BLaER1 treated with 17β-estradiol and CSF1 and Interleukin-3, amounts not matched to agents 10 nM and 100 nM (cell line): ENCODE results near the gene PLA2G5.
"Not testable (repeated sequence)": the region's sequence is repeated elsewhere in the genome, so short reads cannot be mapped to it uniquely, and the experiment has no call there.

Experiments
- H3K27ac ChIP-seq, 11 experiments: shearing (Covaris generic); formaldehyde crosslinking; 2 replicates each; pipeline ENCODE4 v1.8.1; 2022
- H3K27me3 ChIP-seq, 11 experiments: shearing (Covaris generic); formaldehyde crosslinking; 2 replicates each; pipeline ENCODE4 v1.8.1; 2022
- H3K36me3 ChIP-seq, 11 experiments: shearing (Covaris generic); formaldehyde crosslinking; 2 replicates each; pipeline ENCODE4 v1.8.1; 2022
- H3K4me1 ChIP-seq, 10 experiments: shearing (Covaris generic); formaldehyde crosslinking; 2 replicates each; pipeline ENCODE4 v1.8.1; 2022
- H3K4me2 ChIP-seq, 11 experiments: shearing (Covaris generic); formaldehyde crosslinking; 2 replicates each; pipeline ENCODE4 v1.8.1; 2022
- H3K4me3 ChIP-seq, 10 experiments: shearing (Covaris generic); formaldehyde crosslinking; 2 replicates each; pipeline ENCODE4 v1.8.1; 2022
- H3K9ac ChIP-seq, 11 experiments: shearing (Covaris generic); formaldehyde crosslinking; 2 replicates each; pipeline ENCODE4 v1.8.1; 2022
- H3K9me3 ChIP-seq, 11 experiments: shearing (Covaris generic); formaldehyde crosslinking; replicated peaks in 1 of 11; 2 replicates each; pipeline ENCODE4 v1.8.1; 2022
- H4K20me1 ChIP-seq, 11 experiments: shearing (Covaris generic); formaldehyde crosslinking; 2 replicates each; pipeline ENCODE4 v1.8.1; 2022
- Cebpa-rat ChIP-seq, 11 experiments: shearing (Covaris generic); IDR thresholded peaks; 2 replicates each; pipeline ENCODE4 v1.8.1; 2022

PLA2G5 gene

GRCh38 chr1:20058531-20058930 lies 11.5 kb upstream of the PLA2G5 start:
- TF ChIP-seq Cebpa-rat (IDR thresholded peaks at IDR 0.05): no peak
- Histone ChIP-seq H3K27ac (peak overlapping the region in 10 of 11 experiments; percentile 18 to 64 (median 50); a peak in 16 of 22 replicates), H3K27me3 (no peaks in the 10 kb centered on the region), H3K36me3 (no peaks in the 10 kb centered on the region), H3K4me2 (peak overlapping the region; percentile 71 to 87 (median 80)), H3K4me1 (peaks cover 35 to 76% (median 62%) of the 10 kb centered on the region in 10 experiments), H3K9ac (peak overlapping the region in 3 of 11 experiments; percentile 6 to 41 (median 10); a peak in 4 of 22 replicates), H3K9me3 (peaks cover under 1 to 22% (median 7%) of the 10 kb centered on the region in 11 experiments; a peak in 14 of 22 replicates), H3K4me3 (peak overlapping the region in 2 of 10 experiments; percentile 6 to 32; a peak in 1 of 20 replicates), H4K20me1 (no peaks in the 10 kb centered on the region)

- Histone ChIP-seq H3K9ac (no peak overlapping the region), H3K27me3 (no peaks in the 10 kb centered on the region), H3K4me1 (peaks cover 35 to 85% (median 62%) of the 10 kb centered on the region in 10 experiments), H3K4me2 (peak overlapping the region; percentile 71 to 87 (median 80)), H3K36me3 (no peaks in the 10 kb centered on the region), H3K9me3 (peaks cover 0 to 8% (median 0%) of the 10 kb centered on the region in 11 experiments; a peak in 2 of 22 replicates), H3K4me3 (no peak overlapping the region), H3K27ac (peak overlapping the region in 8 of 11 experiments; percentile 19 to 64 (median 48); a peak in 11 of 22 replicates), H4K20me1 (no peaks in the 10 kb centered on the region)
- no peak for TF ChIP-seq Cebpa-rat (IDR thresholded peaks at IDR 0.05)
These were observed 10.1 kb upstream of the PLA2G5 start for GRCh38 chr1:20059847-20060246.

GRCh38 chr1:20060791-20061190 lies 9.2 kb upstream of the PLA2G5 start:
- H3K36me3 ChIP-seq, H4K20me1 ChIP-seq, H3K9me3 ChIP-seq, H3K27me3 ChIP-seq, H3K4me3 ChIP-seq, H3K9ac ChIP-seq: not testable (repeated sequence)
- Histone ChIP-seq H3K4me1 (peaks cover 35 to 79% (median 59%) of the 10 kb centered on the region in 10 experiments), H3K27ac (peak overlapping the region in 5 of 11 experiments; percentile 27 to 64 (median 58); a peak in 4 of 22 replicates), H3K4me2 (peak overlapping the region; percentile 71 to 87 (median 80); a peak in 19 of 22 replicates)

DNA sequence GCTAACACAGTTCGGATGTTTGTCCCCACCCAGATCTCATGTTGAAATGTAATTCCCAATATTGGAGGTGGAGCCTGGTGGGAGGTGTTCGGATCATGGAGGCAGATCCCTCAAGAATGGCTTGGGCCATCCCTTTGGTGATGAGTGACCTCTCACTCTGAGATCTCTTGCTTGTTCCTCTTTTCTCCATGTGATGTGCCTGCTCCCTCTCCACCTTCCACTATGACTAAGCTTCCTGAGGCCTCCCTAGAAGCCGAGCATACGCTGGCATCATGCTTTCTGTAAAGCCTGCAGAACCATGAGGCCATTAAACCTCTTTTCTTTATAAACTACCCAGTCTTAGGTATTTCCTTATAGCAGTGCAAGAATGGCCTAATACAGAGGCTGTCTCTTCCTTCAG lies 8.1 kb upstream of the PLA2G5 start:
- Histone ChIP-seq H3K9ac (no peak overlapping the region), H3K4me2 (peak overlapping the region in 8 of 11 experiments; percentile 22 to 86 (median 76); a peak in 15 of 22 replicates), H3K36me3 (no peaks in the 10 kb centered on the region), H4K20me1 (no peaks in the 10 kb centered on the region), H3K9me3 (no peaks in the 10 kb centered on the region), H3K4me3 (no peak overlapping the region), H3K27me3 (no peaks in the 10 kb centered on the region), H3K27ac (peak overlapping the region in 4 of 11 experiments; percentile 13 to 50 (median 28); a peak in 5 of 22 replicates), H3K4me1 (peaks cover 35 to 72% (median 54%) of the 10 kb centered on the region in 10 experiments)
- TF ChIP-seq Cebpa-rat (IDR thresholded peaks at IDR 0.05): no peak

GRCh38 chr1:20063861-20064292 lies 6.1 kb upstream of the PLA2G5 start:
- H3K4me1 ChIP-seq: peaks cover 23 to 57% (median 40%) of the 10 kb centered on the region in 10 experiments
- no peak overlapping the region for H3K4me3 ChIP-seq
- H3K27me3 ChIP-seq: no peaks in the 10 kb centered on the region
- peak overlapping the region in 2 of 11 experiments; percentile 25 to 86; a peak in 2 of 22 replicates for H3K4me2 ChIP-seq
- H3K36me3 ChIP-seq: no peaks in the 10 kb centered on the region
- no peak for TF ChIP-seq Cebpa-rat (IDR thresholded peaks at IDR 0.05)
- H4K20me1 ChIP-seq: no peaks in the 10 kb centered on the region
- no peaks in the 10 kb centered on the region for H3K9me3 ChIP-seq
- no peak overlapping the region for H3K9ac ChIP-seq
- H3K27ac ChIP-seq: no peak overlapping the region

GRCh38 chr1:20068722-20069121 lies 1.3 kb upstream of the PLA2G5 start:
- no peaks in the 10 kb centered on the region for H3K27me3 ChIP-seq
- H3K9ac ChIP-seq: no peak overlapping the region
- no peaks in the 10 kb centered on the region for H3K9me3 ChIP-seq
- H3K4me3 ChIP-seq: no peak overlapping the region
- H3K27ac ChIP-seq: no peak overlapping the region
- no peaks in the 10 kb centered on the region for H3K36me3 ChIP-seq
- no peaks in the 10 kb centered on the region for H4K20me1 ChIP-seq
- peaks cover 18 to 37% (median 32%) of the 10 kb centered on the region in 10 experiments for H3K4me1 ChIP-seq
- H3K4me2 ChIP-seq: no peak overlapping the region
- TF ChIP-seq Cebpa-rat (IDR thresholded peaks at IDR 0.05): no peak

GRCh38 chr1:20070357-20070756 lies 363 bp downstream of the PLA2G5 start:
- Histone ChIP-seq H3K4me3 (no peak overlapping the region), H3K9ac (no peak overlapping the region), H3K4me1 (peaks cover 23 to 53% (median 48%) of the 10 kb centered on the region in 10 experiments), H3K27me3 (no peaks in the 10 kb centered on the region), H3K27ac (peak overlapping the region in 1 of 11 experiments; percentile 13; a peak in 1 of 22 replicates), H4K20me1 (no peaks in the 10 kb centered on the region), H3K4me2 (peak overlapping the region in 9 of 11 experiments; percentile 32 to 67 (median 50); a peak in 18 of 22 replicates), H3K9me3 (no peaks in the 10 kb centered on the region), H3K36me3 (no peaks in the 10 kb centered on the region)
- no peak for TF ChIP-seq Cebpa-rat (IDR thresholded peaks at IDR 0.05)

DNA sequence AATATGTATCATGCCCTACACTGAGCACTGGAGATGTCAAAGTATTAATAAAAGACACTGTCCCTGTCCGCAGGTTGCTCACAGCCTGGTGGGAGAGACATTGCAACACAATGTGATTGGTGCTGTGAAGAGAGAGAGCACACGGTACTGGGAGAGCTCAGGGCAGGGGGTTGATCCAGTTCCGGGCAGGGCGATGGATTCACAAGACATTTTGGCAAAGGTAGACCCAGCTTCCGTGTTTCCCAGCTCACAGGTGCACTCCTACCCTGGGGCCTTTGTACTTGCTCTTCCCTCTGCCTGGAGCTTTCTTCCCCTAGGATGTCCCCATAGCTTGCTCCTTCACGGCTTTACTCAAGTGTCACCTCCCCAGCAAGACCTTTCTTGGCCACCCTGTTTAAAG lies 1.4 kb downstream of the PLA2G5 start:
- H3K4me2 ChIP-seq: no peak overlapping the region
- H3K4me1 ChIP-seq: peaks cover 23 to 55% (median 50%) of the 10 kb centered on the region in 10 experiments
- H3K36me3 ChIP-seq: no peaks in the 10 kb centered on the region
- H4K20me1 ChIP-seq: no peaks in the 10 kb centered on the region
- H3K4me3 ChIP-seq: no peak overlapping the region
- no peak overlapping the region for H3K9ac ChIP-seq
- no peak overlapping the region for H3K27ac ChIP-seq
- no peak for TF ChIP-seq Cebpa-rat (IDR thresholded peaks at IDR 0.05)
- H3K27me3 ChIP-seq: no peaks in the 10 kb centered on the region
- H3K9me3 ChIP-seq: 0 out of 22 replicates have a peak, but pooled peaks cover 0 to 1% (median 0%) of the 10 kb centered on the region in 11 experiments

DNA sequence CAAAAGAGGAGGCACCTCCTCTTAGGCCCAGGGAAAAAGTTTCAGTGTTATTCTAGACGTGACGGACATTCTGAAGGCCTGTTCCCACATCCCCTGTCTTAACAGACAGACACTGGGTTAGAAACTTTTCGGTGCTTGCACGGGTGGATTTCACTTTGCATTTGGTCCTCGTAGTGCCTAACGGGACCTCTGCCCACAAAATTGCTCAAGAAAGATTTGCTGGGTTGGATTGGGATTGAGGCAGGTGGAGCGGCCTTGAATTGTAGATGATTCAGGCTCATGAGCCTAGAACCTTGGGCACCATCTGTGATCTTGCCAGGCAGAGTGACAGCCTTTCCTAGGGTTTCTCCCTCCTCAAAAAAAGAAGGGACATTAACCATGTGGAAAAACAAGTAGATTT lies 2.8 kb downstream of the PLA2G5 start:
- H3K27me3 ChIP-seq: peaks cover 0 to 5% (median 0%) of the 10 kb centered on the region in 11 experiments; a peak in 2 of 22 replicates
- TF ChIP-seq Cebpa-rat (IDR thresholded peaks at IDR 0.05): no peak
- no peaks in the 10 kb centered on the region for H4K20me1 ChIP-seq
- H3K9me3 ChIP-seq: peaks cover 0 to 8% (median 0%) of the 10 kb centered on the region in 11 experiments; a peak in 2 of 22 replicates
- H3K36me3 ChIP-seq: no peaks in the 10 kb centered on the region
- H3K4me2 ChIP-seq: peak overlapping the region; percentile 13 to 76 (median 59); a peak in 20 of 22 replicates
- peaks cover 25 to 68% (median 61%) of the 10 kb centered on the region in 10 experiments for H3K4me1 ChIP-seq
- peak overlapping the region in 5 of 11 experiments; percentile 5 to 37 (median 10); a peak in 6 of 22 replicates for H3K27ac ChIP-seq
- no peak overlapping the region for H3K4me3 ChIP-seq
- H3K9ac ChIP-seq: no peak overlapping the region
